Measurements from ENCODE around the gene TSLP. TPM values are rescaled to one million over a fixed set of nuclear protein-coding genes. Genes with fewer than 3 reads are reported as not detected.

TSLP gene
- total and polyA plus RNA-seq, 9 of the 15 experiments (the other 6 are each of a cell fraction or from before 2014, with no cell fraction given) = 0.09 to 2.8 (median 1.2) TPM

- no peak for TF ChIP-seq YY1 (IDR thresholded peaks at IDR 0.05; ENCODE audit: borderline replicate concordance in 1 of 3, control insufficient read depth in 1 of 3, extremely low read depth in 1 of 3, insufficient read depth in 3 of 3, insufficient read length in 1 of 3, insufficient replicate concordance in 2 of 3, low read depth in 1 of 3, low read length in 2 of 3)
- peak; percentile 74; the same call in 1 of the 2 replicates for TF ChIP-seq PML (IDR thresholded peaks at IDR 0.05; ENCODE audit: low read length)
- no peak for TF ChIP-seq ASH1L (IDR thresholded peaks at IDR 0.05; ENCODE audit: borderline replicate concordance, low read depth, partially characterized antibody)
- peak; percentile 78 for TF ChIP-seq CBFA2T3 (IDR thresholded peaks at IDR 0.05)
- peak; percentile 55; the same call in 1 of the 2 replicates for TF ChIP-seq LEF1 (IDR thresholded peaks at IDR 0.05)
- TF ChIP-seq HDAC6 (IDR thresholded peaks at IDR 0.05; ENCODE audit: low read depth, low read length) = no peak
- no peak for TF ChIP-seq FOXJ2 (tag; IDR thresholded peaks at IDR 0.05)
- TF ChIP-seq, protein P1, sequence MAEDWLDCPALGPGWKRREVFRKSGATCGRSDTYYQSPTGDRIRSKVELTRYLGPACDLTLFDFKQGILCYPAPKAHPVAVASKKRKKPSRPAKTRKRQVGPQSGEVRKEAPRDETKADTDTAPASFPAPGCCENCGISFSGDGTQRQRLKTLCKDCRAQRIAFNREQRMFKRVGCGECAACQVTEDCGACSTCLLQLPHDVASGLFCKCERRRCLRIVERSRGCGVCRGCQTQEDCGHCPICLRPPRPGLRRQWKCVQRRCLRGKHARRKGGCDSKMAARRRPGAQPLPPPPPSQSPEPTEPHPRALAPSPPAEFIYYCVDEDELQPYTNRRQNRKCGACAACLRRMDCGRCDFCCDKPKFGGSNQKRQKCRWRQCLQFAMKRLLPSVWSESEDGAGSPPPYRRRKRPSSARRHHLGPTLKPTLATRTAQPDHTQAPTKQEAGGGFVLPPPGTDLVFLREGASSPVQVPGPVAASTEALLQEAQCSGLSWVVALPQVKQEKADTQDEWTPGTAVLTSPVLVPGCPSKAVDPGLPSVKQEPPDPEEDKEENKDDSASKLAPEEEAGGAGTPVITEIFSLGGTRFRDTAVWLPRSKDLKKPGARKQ (CRISPR knock-in tag; IDR thresholded peaks at IDR 0.05) = no peak
- TF ChIP-seq NR4A1 (CRISPR knock-in tag; IDR thresholded peaks at IDR 0.05) = no peak
- TF ChIP-seq NR4A1 (tag; IDR thresholded peaks at IDR 0.05) = no peak
- TF ChIP-seq TAL1 (IDR thresholded peaks at IDR 0.05) = peak; percentile 68
- no peak for TF ChIP-seq FOXK1 (CRISPR knock-in tag; IDR thresholded peaks at IDR 0.05; ENCODE audit: borderline replicate concordance)
- TF ChIP-seq, protein P2, sequence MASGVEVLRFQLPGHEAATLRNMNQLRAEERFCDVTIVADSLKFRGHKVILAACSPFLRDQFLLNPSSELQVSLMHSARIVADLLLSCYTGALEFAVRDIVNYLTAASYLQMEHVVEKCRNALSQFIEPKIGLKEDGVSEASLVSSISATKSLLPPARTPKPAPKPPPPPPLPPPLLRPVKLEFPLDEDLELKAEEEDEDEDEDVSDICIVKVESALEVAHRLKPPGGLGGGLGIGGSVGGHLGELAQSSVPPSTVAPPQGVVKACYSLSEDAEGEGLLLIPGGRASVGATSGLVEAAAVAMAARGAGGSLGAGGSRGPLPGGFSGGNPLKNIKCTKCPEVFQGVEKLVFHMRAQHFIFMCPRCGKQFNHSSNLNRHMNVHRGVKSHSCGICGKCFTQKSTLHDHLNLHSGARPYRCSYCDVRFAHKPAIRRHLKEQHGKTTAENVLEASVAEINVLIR (CRISPR knock-in tag; IDR thresholded peaks at IDR 0.05) = no peak
- peak; percentile 83 for TF ChIP-seq TEAD4 (IDR thresholded peaks at IDR 0.05; ENCODE audit: low read length)
- TF ChIP-seq TEAD4 (CRISPR knock-in tag; IDR thresholded peaks at IDR 0.05; ENCODE audit: borderline replicate concordance) = no peak
- peak; percentile 51; the same call in 1 of the 2 replicates for TF ChIP-seq MTA1 (IDR thresholded peaks at IDR 0.05; ENCODE audit: borderline replicate concordance)
- no peak for TF ChIP-seq ZNF740 (CRISPR knock-in tag; IDR thresholded peaks at IDR 0.05)
- no peak for TF ChIP-seq ZNF740 (tag; IDR thresholded peaks at IDR 0.05)
- peak; percentile 40; the same call in 1 of the 2 replicates for TF ChIP-seq JUN (IDR thresholded peaks at IDR 0.05; ENCODE audit: borderline replicate concordance, low read depth, low read length)
- no peak for TF ChIP-seq JUN (CRISPR knock-in tag; IDR thresholded peaks at IDR 0.05; ENCODE audit: borderline replicate concordance)
- no peak for TF ChIP-seq TAF9B (IDR thresholded peaks at IDR 0.05; ENCODE audit: partially characterized antibody)
- peak; percentile 71 for TF ChIP-seq KLF16 (IDR thresholded peaks at IDR 0.05)
- TF ChIP-seq PBX2 (CRISPR knock-in tag; IDR thresholded peaks at IDR 0.05; ENCODE audit: low read depth) = peak; percentile 78
- TF ChIP-seq PBX2 (tag; conservative IDR thresholded peaks at IDR 0.05; ENCODE audit: low read depth) = peak; percentile 96
Observed at GRCh38 chr5:111083323-111083722, 11.8 kb downstream of the TSLP start (continued).
